GM23338 (cell line): ENCODE results near the gene YOD1. TPM values are rescaled to one million over a fixed set of nuclear protein-coding genes. Genes with fewer than 3 reads are reported as not detected.

Source experiments
- ATAC-seq: fragments of 200-7000 bp; cut with Tn5 transposase; 3 replicates; pipeline ENCODE4 v1.9.1; 2020
- DNase-seq: peaks from one replicate; pipeline ENCODE4 v3.0.0-alpha.2; 2015; ENCODE audit warnings: low spot score
- H2AFZ ChIP-seq: fragments of 200-600 bp; sonication (generic); 2 replicates; pipeline ENCODE4 v1.8.0; 2016; ENCODE audit warnings: antibody characterized with exemption, mild to moderate bottlenecking, moderate library complexity
- H3F3A ChIP-seq: fragments of 200-600 bp; sonication (generic); replicated peaks from 2 replicates; pipeline ENCODE4 v1.8.0; 2017; ENCODE audit warnings: antibody characterized with exemption, mixed run types, low read depth
- H3K27ac ChIP-seq: fragments of 200-600 bp; sonication (generic); 2 replicates; pipeline ENCODE4 v1.6.1; 2016; ENCODE audit warnings: low read depth
- H3K27me3 ChIP-seq: fragments of 200-600 bp; sonication (generic); 2 replicates; pipeline ENCODE4 v1.8.0; 2016; ENCODE audit warnings: mild to moderate bottlenecking, mixed run types, moderate library complexity; ENCODE audit not compliant: insufficient read depth
- H3K36me3 ChIP-seq: fragments of 200-600 bp; sonication (generic); 2 replicates; pipeline ENCODE4 v1.8.0; 2016; ENCODE audit warnings: mild to moderate bottlenecking; ENCODE audit not compliant: insufficient read depth
- H3K4me1 ChIP-seq: fragments of 200-600 bp; sonication (generic); 2 replicates; pipeline ENCODE4 v1.8.0; 2016; ENCODE audit warnings: mild to moderate bottlenecking, moderate library complexity; ENCODE audit not compliant: insufficient read depth
- H3K4me2 ChIP-seq: fragments of 200-600 bp; sonication (generic); 2 replicates; pipeline ENCODE4 v1.7.1; 2017; ENCODE audit warnings: mixed run types
- H3K4me3 ChIP-seq: fragments of 200-600 bp; sonication (generic); 2 replicates; pipeline ENCODE4 v1.6.1; 2016; ENCODE audit warnings: mixed run types
- H3K79me2 ChIP-seq: fragments of 200-600 bp; sonication (generic); replicated peaks from 2 replicates; pipeline ENCODE4 v1.8.0; 2017; ENCODE audit warnings: mild to moderate bottlenecking; ENCODE audit not compliant: insufficient read depth
- H3K9me2 ChIP-seq: fragments of 200-600 bp; sonication (generic); 2 replicates; pipeline ENCODE4 v1.8.0; 2017; ENCODE audit not compliant: insufficient read depth
- H4K20me1 ChIP-seq: fragments of 200-600 bp; sonication (generic); replicated peaks from 2 replicates; pipeline ENCODE4 v1.8.0; 2017; ENCODE audit warnings: mild to moderate bottlenecking; ENCODE audit not compliant: insufficient read depth
- H3K27ac Mint-ChIP-seq: 2 replicates; pipeline ENCODE4 v1.8.0; 2020; ENCODE audit warnings: inconsistent platforms, mild to moderate bottlenecking, moderate library complexity, mixed read lengths
- H3K27me3 Mint-ChIP-seq: 3 replicates; pipeline ENCODE4 v1.8.0; 2022; ENCODE audit warnings: low read depth, mild to moderate bottlenecking, moderate library complexity, mixed read lengths, inconsistent platforms; ENCODE audit not compliant: insufficient read depth, poor library complexity
- H3K36me3 Mint-ChIP-seq: 3 replicates; pipeline ENCODE4 v1.8.0; 2021; ENCODE audit warnings: low read depth, mild to moderate bottlenecking, inconsistent platforms, moderate library complexity, mixed read lengths
- H3K4me1 Mint-ChIP-seq: 3 replicates; pipeline ENCODE4 v1.8.0; 2020; ENCODE audit warnings: mild to moderate bottlenecking, inconsistent platforms, mixed read lengths
- H3K4me3 Mint-ChIP-seq: 3 replicates; pipeline ENCODE4 v1.8.0; 2021; ENCODE audit warnings: moderate library complexity, mild to moderate bottlenecking, inconsistent platforms, mixed read lengths
- H3K9me3 Mint-ChIP-seq: 3 replicates; pipeline ENCODE4 v1.8.0; 2020; ENCODE audit warnings: moderate library complexity, mild to moderate bottlenecking, inconsistent platforms, mixed read lengths
- CREB1 ChIP-seq: fragments of 250-450 bp; sonication (Bioruptor Pico); IDR thresholded peaks from 2 replicates; pipeline ENCODE4 v1.5.0; 2020; ENCODE audit warnings: low read depth, mild to moderate bottlenecking, moderate library complexity
- CTCF ChIP-seq, 2 experiments: fragments of 200-600 bp in 1 of 2; sonication (generic) in 1 of 2; conservative IDR thresholded peaks; 2 replicates each; pipeline versions ENCODE4 v1.5.1 to v1.6.1; 2016 to 2017; ENCODE audit warnings: antibody characterized with exemption in 2 of 2, low read depth in 2 of 2, mild to moderate bottlenecking in 2 of 2, moderate library complexity in 1 of 2
- ETS1 ChIP-seq: IDR thresholded peaks from 2 replicates; pipeline ENCODE4 v1.6.1; 2016; ENCODE audit warnings: antibody characterized with exemption
- NANOG ChIP-seq: IDR thresholded peaks from 2 replicates; pipeline ENCODE4 v1.6.1; 2016; ENCODE audit warnings: antibody characterized with exemption, borderline replicate concordance
- POLR2AphosphoS5 ChIP-seq: IDR thresholded peaks from 2 replicates; pipeline ENCODE4 v1.6.1; 2016; ENCODE audit warnings: antibody characterized with exemption, low read depth
- REST ChIP-seq: IDR thresholded peaks from one replicate; pipeline ENCODE4 v1.6.1; 2018; ENCODE audit warnings: antibody characterized with exemption; ENCODE audit not compliant: unreplicated experiment
- ZNF462 ChIP-seq: fragments of 250-450 bp; sonication (Bioruptor Pico); IDR thresholded peaks from 2 replicates; pipeline ENCODE4 v1.5.0; 2020; ENCODE audit warnings: mild to moderate bottlenecking, moderate library complexity
- polyA plus RNA-seq: library from polyadenylated mRNA; unstranded; fragments of >200 nt; fragmentation: Nextera tagmentation; extraction: Ambion mirVana; gene quantifications from 2 replicates; pipeline ENCODE4 v1.2.1, GENCODE V29; 2016
- total RNA-seq: library from RNA; depleted of rRNA; stranded (reverse); fragments of >200 nt; shearing (Covaris generic); gene quantifications from 2 replicates; pipeline ENCODE4 v1.2.3, GENCODE V29; 2014

The YOD1 gene
- total and polyA plus RNA-seq, 2 experiments from 2014 or later, result 4.6 to 21.9 TPM

GRCh38 chr1:207032528-207033017, 18.4 kb downstream of the YOD1 start, which contains the start of gene C1orf116:
Gene C1orf116 (minus strand): TSS chr1:207032756. CDS start chr1:207027598, 5,158 bp downstream.
- Mint-ChIP-seq H3K4me1 (peaks cover 46% of the 10 kb centered on the region), H3K9me3 (no peaks in the 10 kb centered on the region), H3K27ac (peak within 1 kb of the TSS; percentile 79), H3K36me3 (no peaks in the 10 kb centered on the region), H3K4me3 (peak within 1 kb of the TSS; percentile 61), H3K27me3 (no peaks in the 10 kb centered on the region)
- Histone ChIP-seq H3K4me2 (peak within 1 kb of the TSS; percentile 67), H3K36me3 (no peaks in the 10 kb centered on the region), H3K9me2 (peaks cover 10% of the 10 kb centered on the region; the same call in 1 of the 2 replicates), H3K4me3 (peak within 1 kb of the TSS; percentile 34), H3K27ac (peak within 1 kb of the TSS; percentile 62; the same call in 1 of the 2 replicates), H2AFZ (peak within 1 kb of the TSS; percentile 25; the same call in 1 of the 2 replicates), H3K79me2 (no peaks in the 10 kb centered on the region), H4K20me1 (no peaks in the 10 kb centered on the region), H3K27me3 (no peaks in the 10 kb centered on the region), H3K4me1 (peaks cover 34% of the 10 kb centered on the region), H3F3A (no peaks in the 10 kb centered on the region)
- ATAC-seq (peak; percentile 99), DNase-seq (peak; percentile 97)
- TF ChIP-seq NANOG (no peak), POLR2AphosphoS5 (peak; percentile 66)

GRCh38 chr1:207031632-207032264, 19.3 kb downstream of the YOD1 start:
- Mint-ChIP-seq H3K4me1 (peaks cover 53% of the 10 kb centered on the region), H3K9me3 (no peaks in the 10 kb centered on the region), H3K27me3 (no peaks in the 10 kb centered on the region), H3K36me3 (no peaks in the 10 kb centered on the region), H3K4me3 (peak overlapping the region; percentile 61), H3K27ac (peak overlapping the region; percentile 79)
- Histone ChIP-seq H4K20me1 (no peaks in the 10 kb centered on the region), H3K4me2 (peak overlapping the region; percentile 67), H3K79me2 (no peaks in the 10 kb centered on the region), H3F3A (no peaks in the 10 kb centered on the region), H3K4me1 (peaks cover 34% of the 10 kb centered on the region), H3K27me3 (no peaks in the 10 kb centered on the region), H3K9me2 (peaks cover 10% of the 10 kb centered on the region; the same call in 1 of the 2 replicates), H3K36me3 (no peaks in the 10 kb centered on the region), H3K27ac (peak overlapping the region; percentile 62; the same call in 1 of the 2 replicates), H2AFZ (no peak overlapping the region), H3K4me3 (peak overlapping the region; percentile 34)
- no peak for DNase-seq
- no peak for ATAC-seq
- TF ChIP-seq CTCF (conservative IDR thresholded peaks at IDR 0.05; ENCODE audit: low read depth in 2 of 2) (no peak), REST (no peak), POLR2AphosphoS5 (no peak), ETS1 (no peak), CREB1 (CRISPR knock-in tag) (no peak), NANOG (no peak), ZNF462 (CRISPR knock-in tag) (no peak)
